Measurements from ENCODE around the gene CLEC20A. TPM values are rescaled to one million over a fixed set of nuclear protein-coding genes. Genes with fewer than 3 reads are reported as not detected.

Gene CLEC20A
- total RNA-seq, 6 experiments from 2014 or later = not detected

- intact Hi-C loops (cut with DNase I) = no loop called here
- H3K9me3 ChIP-seq = no peaks in the 10 kb centered on the region
- no peaks in the 10 kb centered on the region for H3K4me1 ChIP-seq
- DNase-seq (no peak), ATAC-seq (no peak)
- no peaks in the 10 kb centered on the region for H3K27me3 ChIP-seq
- H3K27ac ChIP-seq = no peak overlapping the region
- no peaks in the 10 kb centered on the region for H3K36me3 ChIP-seq
- no peak for TF ChIP-seq POLR2A (IDR thresholded peaks at IDR 0.05)
- TF ChIP-seq CTCF (IDR thresholded peaks at IDR 0.05) = no peak
- no peak overlapping the region for H3K4me3 ChIP-seq
- WGBS (ENCODE audit: insufficient coverage, low coverage, low lambda C conversion rate, missing lambda C conversion rate) = 75% methylated on average over 3 of the region's 3 CpGs
Observed at GRCh38 chr1:178502330-178502714, 5.6 kb upstream of the CLEC20A start.

- no CpG with 5 or more reads among the region's 5 CpGs for WGBS (ENCODE audit: insufficient coverage, low coverage, low lambda C conversion rate, missing lambda C conversion rate)
- H3K9me3 ChIP-seq = no peaks in the 10 kb centered on the region
- DNase-seq (peak; percentile 68 to 79 (median 77)), ATAC-seq (peak; percentile 81 to 94 (median 89))
- intact Hi-C loops (cut with DNase I) = no loop called here
- H3K36me3 ChIP-seq = no peaks in the 10 kb centered on the region
- H3K27ac ChIP-seq = no peak overlapping the region
- no peaks in the 10 kb centered on the region for H3K4me1 ChIP-seq
- TF ChIP-seq CTCF (IDR thresholded peaks at IDR 0.05) (peak; percentile 63 to 93 (median 85)), POLR2A (IDR thresholded peaks at IDR 0.05) (no peak)
- no peak overlapping the region for H3K4me3 ChIP-seq
- no peaks in the 10 kb centered on the region for H3K27me3 ChIP-seq
Observed at GRCh38 chr1:178501705-178502329, 5.1 kb upstream of the CLEC20A start.

- H3K36me3 ChIP-seq = no peaks in the 10 kb centered on the region
- no peak for TF ChIP-seq POLR2A (IDR thresholded peaks at IDR 0.05)
- no peak for TF ChIP-seq CTCF (IDR thresholded peaks at IDR 0.05)
- no peak for ATAC-seq
- no peak for DNase-seq
- H3K9me3 ChIP-seq = no peaks in the 10 kb centered on the region
- WGBS (ENCODE audit: insufficient coverage, low coverage, low lambda C conversion rate, missing lambda C conversion rate) = 86% methylated on average over 8 of the region's 10 CpGs
- no peak overlapping the region for H3K27ac ChIP-seq
- H3K27me3 ChIP-seq = no peaks in the 10 kb centered on the region
- H3K4me1 ChIP-seq = no peaks in the 10 kb centered on the region
- intact Hi-C loops (cut with DNase I) = no loop called here
- H3K4me3 ChIP-seq = no peak overlapping the region
Observed at GRCh38 chr1:178500936-178501554, 4.3 kb upstream of the CLEC20A start.

- H3K27me3 ChIP-seq = no peaks in the 10 kb centered on the region
- 87% methylated on average over 10 of the region's 11 CpGs for WGBS (ENCODE audit: insufficient coverage, low coverage, low lambda C conversion rate, missing lambda C conversion rate)
- no peaks in the 10 kb centered on the region for H3K4me1 ChIP-seq
- TF ChIP-seq POLR2A (IDR thresholded peaks at IDR 0.05) (no peak), CTCF (IDR thresholded peaks at IDR 0.05) (no peak)
- no peaks in the 10 kb centered on the region for H3K36me3 ChIP-seq
- DNase-seq (no peak), ATAC-seq (peak in 1 of 4 donors; percentile 14)
- H3K4me3 ChIP-seq = no peak overlapping the region
- no peaks in the 10 kb centered on the region for H3K9me3 ChIP-seq
- intact Hi-C loops (cut with DNase I) = no loop called here
- H3K27ac ChIP-seq = no peak overlapping the region
Observed at GRCh38 chr1:178500091-178500770, 3.5 kb upstream of the CLEC20A start.

Data from right lobe of liver (tissue), 6 donors.